ENCODE measurements around the gene PDZD11. TPM values are rescaled to one million over a fixed set of nuclear protein-coding genes. Genes with fewer than 3 reads are reported as not detected.
A peak's percentile ranks its signal among the peaks of the same experiment; 100 is the strongest.

PDZD11 gene
- total RNA-seq, 1 experiment from 2014 or later: 68.4 TPM

DNA sequence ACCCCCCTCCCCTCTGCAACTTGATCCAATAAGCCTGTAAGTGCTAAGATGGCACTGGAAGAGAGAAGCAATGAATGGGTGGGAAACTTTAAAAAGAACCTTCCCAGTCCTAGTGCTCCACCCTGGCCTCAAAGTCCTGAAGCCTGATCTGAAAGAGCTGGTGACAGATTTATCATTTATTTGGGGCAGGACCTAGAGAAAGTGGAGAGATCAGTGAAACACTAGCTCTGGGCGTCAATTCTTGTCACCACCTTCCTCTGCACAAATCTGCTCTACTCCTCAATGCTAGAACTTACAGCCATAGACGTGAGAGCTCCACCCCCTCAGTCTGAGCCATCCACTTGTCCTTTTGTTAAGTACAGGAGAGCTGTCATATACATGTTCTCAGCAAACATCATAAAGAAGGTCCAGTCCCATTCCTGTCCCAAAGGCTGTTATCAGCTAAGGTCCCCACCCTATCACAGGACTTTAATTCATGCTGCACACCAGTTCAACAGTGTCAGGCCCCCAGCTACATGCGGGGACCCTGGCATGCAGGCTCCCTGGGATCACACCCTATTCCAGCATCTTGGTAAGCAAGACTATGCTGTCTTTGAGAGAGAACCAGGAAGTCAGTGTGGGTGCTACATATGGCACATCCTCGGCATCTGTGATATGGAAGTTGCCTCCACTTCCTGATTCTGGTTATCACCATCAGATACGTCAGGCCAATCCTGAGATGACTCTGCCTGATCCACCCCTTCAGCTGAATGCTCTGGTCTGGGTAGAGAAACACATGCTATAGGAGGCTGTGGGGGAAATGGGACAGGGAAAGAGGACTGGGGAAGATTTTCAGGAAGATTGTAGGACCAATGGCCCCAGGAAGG lies 32.1 kb downstream of the PDZD11 start:
- no peak for DNase-seq (ENCODE audit: low read depth)

- no peak for DNase-seq (ENCODE audit: low read depth)
Observed at GRCh38 chrX:70255452-70255851, 34.3 kb downstream of the PDZD11 start.

DNA sequence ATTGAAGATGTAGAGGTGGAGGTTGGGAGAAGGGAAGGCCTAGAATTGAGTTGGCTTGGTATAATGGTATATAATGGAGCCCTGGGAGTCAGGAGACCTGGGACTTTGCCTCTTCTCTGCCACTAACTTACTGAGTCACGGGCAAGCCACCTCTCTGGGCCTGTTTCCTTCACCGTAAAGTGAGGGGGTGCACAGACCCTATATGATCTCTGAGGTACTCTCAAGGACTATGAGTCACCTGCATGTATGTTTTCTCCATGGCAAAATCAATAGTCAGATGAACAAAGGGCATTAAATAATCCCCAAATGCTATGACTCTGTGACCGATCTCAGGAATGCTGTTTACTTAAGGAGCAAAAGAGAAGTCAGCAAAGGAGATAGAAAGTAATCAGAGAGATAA lies 34.8 kb downstream of the PDZD11 start:
- no peak for DNase-seq (ENCODE audit: low read depth)

GRCh38 chrX:70254063-70254400 lies 35.7 kb downstream of the PDZD11 start:
- peak; percentile 76 for DNase-seq (ENCODE audit: low read depth)

DNA sequence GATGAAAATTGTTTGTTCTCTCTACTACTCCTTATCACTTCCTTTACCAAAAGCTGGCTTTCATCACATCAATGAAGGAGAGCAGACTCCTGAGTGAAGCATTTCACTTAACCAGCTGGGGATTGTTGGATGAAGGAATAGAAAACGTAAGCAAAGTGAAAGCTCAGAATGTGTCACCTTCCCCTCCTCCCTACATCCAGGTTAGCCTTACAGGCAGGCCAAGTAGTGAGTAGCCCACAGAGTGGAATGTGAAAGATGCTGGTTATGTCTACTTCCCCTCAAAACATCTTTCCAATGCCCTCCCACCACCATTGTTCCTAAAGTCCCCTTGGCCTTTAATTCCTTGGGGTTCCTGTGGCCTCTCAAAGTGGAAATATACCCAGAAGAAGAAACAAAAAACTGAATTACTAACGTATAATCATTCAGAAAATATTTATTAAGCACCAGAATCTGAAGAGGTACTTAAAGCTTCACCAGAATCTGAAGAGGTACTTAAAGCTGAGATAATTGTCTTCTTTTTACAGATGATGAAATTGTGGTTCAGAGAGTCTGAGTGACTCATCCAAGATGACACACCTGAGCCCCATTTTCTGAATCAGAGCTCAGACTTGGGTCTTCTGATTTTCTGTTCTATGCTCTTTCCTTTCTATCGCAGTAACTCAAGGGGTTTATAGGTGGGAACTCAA lies 36.2 kb downstream of the PDZD11 start:
- DNase-seq (ENCODE audit: low read depth): peak; percentile 76

- DNase-seq (ENCODE audit: low read depth): no peak
Observed at GRCh38 chrX:70252491-70252890, 37.2 kb downstream of the PDZD11 start.

- DNase-seq (ENCODE audit: low read depth): no peak
Observed at GRCh38 chrX:70247252-70247651, 42.5 kb downstream of the PDZD11 start.

DNA sequence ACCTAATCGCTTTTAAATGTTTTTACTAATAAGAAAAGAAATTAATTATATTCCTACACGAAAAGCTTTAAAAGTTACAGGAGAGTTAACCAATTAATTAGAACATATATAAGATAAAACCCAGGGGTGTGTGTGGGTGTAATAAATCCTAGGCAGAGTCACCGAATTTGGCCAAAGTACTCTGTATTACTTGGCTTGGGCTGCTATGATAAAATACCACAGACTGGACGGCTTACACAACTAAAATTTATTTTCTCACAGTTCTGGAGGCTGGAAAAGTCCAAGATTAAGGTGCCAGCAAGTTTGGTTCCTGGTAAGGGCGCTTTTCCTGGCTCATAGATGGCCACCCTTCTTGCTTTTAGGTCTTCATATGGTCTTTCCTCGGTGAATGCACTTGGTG lies 44.8 kb downstream of the PDZD11 start:
- DNase-seq (ENCODE audit: low read depth): no peak

DNA sequence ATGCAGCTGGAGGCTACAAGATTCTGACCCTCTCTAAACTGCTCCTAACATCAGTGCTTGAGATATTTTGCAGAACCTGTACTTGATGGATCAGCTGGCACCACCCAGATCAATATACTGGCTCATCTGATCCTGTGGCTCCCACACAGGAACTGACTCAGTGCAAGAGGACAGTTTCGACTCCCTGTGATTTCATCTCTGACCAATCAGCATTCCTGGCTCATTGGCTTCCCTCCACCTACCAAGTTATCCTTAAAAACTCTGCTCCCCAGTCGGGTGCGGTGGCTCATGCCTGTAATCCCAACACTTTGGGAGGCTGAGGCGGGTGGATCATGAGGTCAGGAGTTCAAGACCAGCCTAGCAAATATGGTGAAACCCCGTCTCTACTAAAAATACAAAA lies 46.1 kb downstream of the PDZD11 start:
- DNase-seq (ENCODE audit: low read depth): peak; percentile 67

DNA sequence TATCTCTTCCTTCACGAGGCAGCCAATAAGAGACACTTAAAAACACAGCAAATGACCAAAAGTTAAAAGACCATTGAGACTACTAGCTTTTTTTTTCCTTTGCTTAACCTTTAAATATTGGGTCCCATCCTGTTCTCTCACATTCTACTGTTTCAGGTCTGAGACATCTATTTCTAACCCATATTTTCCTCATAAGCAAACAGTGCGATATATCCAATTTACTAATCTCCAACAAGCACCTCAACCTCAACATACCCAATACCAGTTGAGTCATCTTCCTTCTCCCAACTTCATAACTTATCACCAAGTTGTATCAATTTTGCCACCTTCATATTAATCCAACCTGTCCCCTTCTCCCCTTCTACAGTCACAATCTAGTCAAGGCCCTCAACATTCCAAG lies 48.2 kb downstream of the PDZD11 start:
- no peak for DNase-seq (ENCODE audit: low read depth)

DNA sequence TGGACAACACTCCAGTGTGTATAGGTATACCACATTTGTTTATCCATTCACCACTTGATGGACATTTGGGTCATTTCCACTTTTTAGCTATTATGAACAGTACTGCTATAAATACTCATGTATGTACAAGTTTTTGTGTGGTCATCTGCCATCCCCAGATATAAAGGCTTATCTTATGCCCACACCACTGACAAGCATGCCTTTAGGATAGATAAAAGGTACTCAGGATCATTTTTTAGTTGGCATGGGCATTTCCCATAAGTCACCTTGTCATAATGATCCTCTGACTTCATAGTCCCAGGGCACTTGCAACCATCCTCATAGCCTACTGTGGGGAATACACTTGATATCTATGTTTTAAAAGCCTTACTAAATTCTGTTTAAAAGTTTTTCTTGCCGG lies 49.0 kb downstream of the PDZD11 start:
- DNase-seq (ENCODE audit: low read depth): no peak

Small RNA genes lying within 50 kb of the gene (small RNA-seq; reads per million reads assigned to genes)
- gene RNA5SP507: not detected

Other genes with a start within 250 kb of the PDZD11 start
- 0.19 and 0.23 TPM in 2 replicates for gene AWAT2, start 240.0 kb downstream of the PDZD11 start, total RNA-seq (2014; rRNA removed; shearing (Covaris generic))
- gene OTUD6A, start 227.5 kb downstream of the PDZD11 start, total RNA-seq (2014; rRNA removed; shearing (Covaris generic)): not detected in 2 replicates
- 37.4 and 39.7 TPM in 2 replicates for gene IGBP1, start 156.5 kb downstream of the PDZD11 start, total RNA-seq (2014; rRNA removed; shearing (Covaris generic))
- gene DGAT2L6, start 112.4 kb downstream of the PDZD11 start, total RNA-seq (2014; rRNA removed; shearing (Covaris generic)): not detected in 2 replicates
- not detected in 2 replicates for gene AWAT1, start 55.3 kb downstream of the PDZD11 start, total RNA-seq (2014; rRNA removed; shearing (Covaris generic))
- not detected in 2 replicates for gene P2RY4, start 29.7 kb downstream of the PDZD11 start, total RNA-seq (2014; rRNA removed; shearing (Covaris generic))
- gene ARR3, start 21.6 kb downstream of the PDZD11 start, total RNA-seq (2014; rRNA removed; shearing (Covaris generic)): not detected in 2 replicates
- not detected in 2 replicates for gene RAB41, start 7.8 kb downstream of the PDZD11 start, total RNA-seq (2014; rRNA removed; shearing (Covaris generic))
- 29.8 and 30.6 TPM in 2 replicates for gene KIF4A, start 177 bp upstream of the PDZD11 start, total RNA-seq (2014; rRNA removed; shearing (Covaris generic))
- gene GDPD2, start 133.4 kb upstream of the PDZD11 start, total RNA-seq (2014; rRNA removed; shearing (Covaris generic)): 0.11 TPM in 1 of 2 replicates, not detected in the other
- gene DLG3, start 154.9 kb upstream of the PDZD11 start, total RNA-seq (2014; rRNA removed; shearing (Covaris generic)): 6.7 and 7.4 TPM in 2 replicates